Endothelial cell of umbilical vein (primary cell): ENCODE data around the gene SLC25A41. TPM values are rescaled to one million over a fixed set of nuclear protein-coding genes. Genes with fewer than 3 reads are reported as not detected.

ENCODE experiments used
- BruUV-seq: library from RNA; stranded (reverse); fragments of 400-500 nt; replicated peaks from 2 replicates; lab custom pipeline; 2021; lab: Mats Ljungman, UMichigan
- CTCF ChIA-PET: fragments of 300-600, 350-600 bp; sonication (Branson Sonifier 250); formaldehyde crosslinking; loops from one replicate; lab custom pipeline; 2021; ENCODE audit warnings: antibody characterized with exemption, inconsistent platforms; lab: Charles Lee
- POLR2A ChIA-PET: fragments of 300-600, 350-600 bp; sonication (Branson Sonifier 250); formaldehyde crosslinking; loops from one replicate; lab custom pipeline; 2021; ENCODE audit warnings: antibody characterized with exemption, inconsistent platforms; lab: Charles Lee
- DNase-seq: peaks from one replicate; pipeline ENCODE4 v3.0.0-alpha.2; 2011; ENCODE audit warnings: low read depth, low spot score
- FAIRE-seq: peaks from 2 replicates; lab custom pipeline; 2011; peaks lifted over from hg19 to GRCh38; lab: Jason Lieb, UNC
- H2AFZ ChIP-seq: 2 replicates; pipeline ENCODE4 v1.6.0; 2012; ENCODE audit warnings: low read depth, low read length, control low read depth, inconsistent platforms
- H3K27ac ChIP-seq: 2 replicates; pipeline ENCODE4 v1.5.1; 2011; ENCODE audit warnings: low read depth, mild to moderate bottlenecking, control low read depth, low read length, moderate library complexity; ENCODE audit not compliant: insufficient read depth
- H3K27me3 ChIP-seq, 2 experiments: 2 replicates each; pipeline versions ENCODE4 v1.6.0 to v1.6.1; 2011; ENCODE audit warnings: low read length in 2 of 2, mixed read lengths in 1 of 2; ENCODE audit not compliant: control insufficient read depth in 2 of 2, insufficient read depth in 2 of 2
- H3K36me3 ChIP-seq, 2 experiments: 2 replicates in 1 of 2; 3 replicates in 1 of 2; pipeline ENCODE4 v1.5.1; 2011; ENCODE audit warnings: low read length in 2 of 2, mild to moderate bottlenecking in 1 of 2, moderate library complexity in 1 of 2; ENCODE audit not compliant: control insufficient read depth in 2 of 2, insufficient read depth in 2 of 2; ENCODE audit errors: extremely low read depth in 1 of 2
- H3K4me1 ChIP-seq: 3 replicates; pipeline ENCODE4 v1.5.1; 2011; ENCODE audit warnings: mild to moderate bottlenecking, low read length; ENCODE audit not compliant: control insufficient read depth, insufficient read depth; ENCODE audit errors: extremely low read depth
- H3K4me2 ChIP-seq: 2 replicates; pipeline ENCODE4 v1.6.1; 2011; ENCODE audit warnings: low read length, control low read depth, mixed read lengths; ENCODE audit not compliant: insufficient read depth
- H3K4me3 ChIP-seq, 3 experiments: fragments of 200-600 bp in 1 of 3; sonication (generic), shearing (Covaris generic) in 1 of 3; replicated peaks in 1 of 3; 2 replicates each; pipeline ENCODE4 v1.5.1; 2011 to 2016; ENCODE audit warnings: control low read depth in 3 of 3, low read length in 3 of 3, mild to moderate bottlenecking in 2 of 3, inconsistent platforms in 1 of 3, low read depth in 1 of 3, moderate library complexity in 1 of 3; ENCODE audit not compliant: insufficient read depth in 1 of 3
- H3K79me2 ChIP-seq: 2 replicates; pipeline ENCODE4 v1.6.0; 2012; ENCODE audit warnings: low read length, inconsistent platforms; ENCODE audit not compliant: control insufficient read depth, insufficient read depth
- H3K9ac ChIP-seq: replicated peaks from 2 replicates; pipeline ENCODE3; 2011; ENCODE audit warnings: low read length, control low read depth; ENCODE audit not compliant: insufficient read depth; ENCODE audit errors: extremely low read depth
- H3K9me1 ChIP-seq: replicated peaks from 3 replicates; pipeline ENCODE4 v1.6.0; 2011; ENCODE audit warnings: mild to moderate bottlenecking, low read length; ENCODE audit not compliant: control insufficient read depth, insufficient read depth; ENCODE audit errors: extremely low read depth
- H3K9me3 ChIP-seq: replicated peaks from 2 replicates; pipeline ENCODE4 v1.5.1; 2012; ENCODE audit warnings: low read length, inconsistent platforms; ENCODE audit not compliant: control insufficient read depth, insufficient read depth
- H4K20me1 ChIP-seq: replicated peaks from 2 replicates; pipeline ENCODE3; 2011; ENCODE audit warnings: mild to moderate bottlenecking, low read length; ENCODE audit not compliant: control insufficient read depth, insufficient read depth; ENCODE audit errors: extremely low read depth
- EZH2 ChIP-seq: IDR thresholded peaks from 2 replicates; pipeline ENCODE4 v1.6.1; 2012; ENCODE audit warnings: borderline replicate concordance, low read depth, mild to moderate bottlenecking, moderate library complexity, low read length, inconsistent platforms; ENCODE audit not compliant: severe bottlenecking
- FOS ChIP-seq: IDR thresholded peaks from 2 replicates; pipeline ENCODE4 v1.6.1; 2011; ENCODE audit warnings: mild to moderate bottlenecking, low read length, moderate library complexity, borderline replicate concordance; ENCODE audit not compliant: insufficient read depth
- GATA2 ChIP-seq: IDR thresholded peaks from 2 replicates; pipeline ENCODE4 v1.7.0; 2011; ENCODE audit warnings: low read depth, mild to moderate bottlenecking, moderate library complexity, mixed read lengths, low read length; ENCODE audit not compliant: insufficient read length, insufficient read depth
- JUN ChIP-seq: IDR thresholded peaks from 2 replicates; pipeline ENCODE4 v1.6.1; 2011; ENCODE audit warnings: borderline replicate concordance, low read depth; ENCODE audit not compliant: insufficient read length, insufficient read depth
- MYC ChIP-seq: IDR thresholded peaks from one replicate; pipeline ENCODE4 v1.6.1; 2011; ENCODE audit warnings: mild to moderate bottlenecking, low read depth, low read length
- POLR2A ChIP-seq: IDR thresholded peaks from 2 replicates; pipeline ENCODE4 v1.6.1; 2012; ENCODE audit warnings: low read depth, mild to moderate bottlenecking, control low read depth, low read length
- POLR2AphosphoS5 ChIP-seq: IDR thresholded peaks from 2 replicates; pipeline ENCODE4 v1.6.1; 2012; ENCODE audit warnings: low read depth, mild to moderate bottlenecking, control low read depth, low read length, moderate library complexity; ENCODE audit not compliant: insufficient read depth
- dilution Hi-C: fragments of 300-500 bp; cut with MboI; formaldehyde crosslinking; loops from one replicate; pipeline ENCODE4 v1.15.0; 2019; ENCODE audit warnings: low sequenced_read_pairs; ENCODE audit not compliant: extremely low pct_ligation_motif_present
- intact Hi-C: fragments of 100-400 bp; cut with micrococcal nuclease; formaldehyde crosslinking; loops from one replicate; pipeline ENCODE4 v1.10.0; 2022
- polyA plus RNA-seq, 4 experiments: library from polyadenylated mRNA; depleted of rRNA in 3 of 4; stranded (reverse) in 3 of 4; unstranded in 1 of 4; fragments of >200 nt; gene quantifications; 2 replicates each; pipeline versions ENCODE4 v1.2.1 to v1.2.3, GENCODE V29; 2011 to 2012; ENCODE audit warnings: missing spikeins in 1 of 4
- total RNA-seq: library from RNA; stranded (reverse); gene quantifications from 2 replicates; pipeline ENCODE4 v1.2.3, GENCODE V29; 2021
- TF ChIP-seq, protein P1 (sequence below), 2 donors: IDR thresholded peaks; 1 replicate in 1 of 2; 2 replicates in 1 of 2; pipeline ENCODE4 v1.5.1; 2011; ENCODE audit warnings: low read length in 2 of 2, mild to moderate bottlenecking in 2 of 2, moderate library complexity in 2 of 2, control low read depth in 1 of 2, inconsistent platforms in 1 of 2, low read depth in 1 of 2; ENCODE audit not compliant: insufficient read depth in 1 of 2; ENCODE audit errors: extremely low read depth in 1 of 2
- TF ChIP-seq, protein P2 (sequence below): IDR thresholded peaks from 2 replicates; pipeline ENCODE4 v1.6.1; 2011; ENCODE audit not compliant: insufficient read depth, insufficient read length

The SLC25A41 gene
- total and polyA plus RNA-seq, 2 donors (not counting 3 experiments of a cell fraction or from before 2014, with no cell fraction given): 0.21 TPM; not detected in 1

DNA sequence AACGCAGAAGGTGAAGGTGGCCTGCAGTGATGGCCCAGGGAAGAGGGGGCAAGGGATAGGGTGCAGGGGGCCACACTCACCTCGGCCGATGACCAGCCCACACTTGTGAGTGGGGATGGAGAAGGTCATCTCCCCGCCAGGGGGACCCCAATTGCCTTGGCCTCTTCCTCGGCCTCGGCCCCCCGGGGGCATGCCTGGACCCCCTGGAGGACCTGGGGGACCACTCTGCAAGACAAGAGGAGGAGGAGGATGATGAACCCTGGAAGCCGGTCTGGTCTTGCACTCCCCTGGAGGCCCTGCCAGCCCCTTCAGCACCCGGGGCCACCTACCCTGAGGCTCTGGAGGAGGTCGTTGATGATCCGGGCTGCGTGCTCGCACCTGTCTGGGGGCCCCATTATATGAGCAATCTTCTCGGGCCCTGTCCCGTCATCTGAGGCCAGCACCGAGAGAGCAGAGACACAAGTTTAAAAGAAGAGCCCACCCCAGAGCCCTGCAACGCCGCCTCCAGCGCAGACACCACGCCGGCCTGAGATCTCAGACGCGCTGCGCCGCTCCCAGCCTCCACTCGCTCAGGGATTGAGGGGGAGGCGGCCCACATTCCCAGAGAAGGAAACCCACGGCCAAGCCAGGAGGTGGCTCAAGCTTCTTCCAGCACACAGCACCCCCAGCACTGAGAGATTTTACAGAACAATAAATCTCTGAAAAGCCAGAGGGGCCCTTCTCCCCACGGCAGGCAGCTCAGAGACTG is 16.7 kb downstream of the SLC25A41 start:
- Histone ChIP-seq H3K9me3 (no peaks in the 10 kb centered on the region), H3K9ac (no peak overlapping the region), H3K4me1 (no peaks in the 10 kb centered on the region), H3K27ac (no peak overlapping the region), H3K27me3 (no peaks in the 10 kb centered on the region), H3K4me2 (no peak overlapping the region), H3K4me3 (no peak overlapping the region), H2AFZ (no peak overlapping the region), H3K9me1 (no peaks in the 10 kb centered on the region), H4K20me1 (no peaks in the 10 kb centered on the region), H3K79me2 (peaks cover 33% of the 10 kb centered on the region), H3K36me3 (peaks cover 32 to 68% of the 10 kb centered on the region in 2 experiments)
- intact Hi-C loops (no loop called here), dilution Hi-C loops (no loop called here)
- no peak for FAIRE-seq
- ChIA-PET CTCF (interaction anchor here (0.8 to 2.0 kb wide), 3 partner anchors 14 to 291 kb away, joined by 4 to 8 read pairs (median 6); no protein-coding TSS in a partner anchor), POLR2A (no interaction called here)
- DNase-seq: no peak
- TF ChIP-seq POLR2AphosphoS5 (no peak), GATA2 (no peak), POLR2A (no peak), FOS (no peak), MYC (no peak), JUN (no peak), EZH2 (no peak)
- TF ChIP-seq, protein P1, sequence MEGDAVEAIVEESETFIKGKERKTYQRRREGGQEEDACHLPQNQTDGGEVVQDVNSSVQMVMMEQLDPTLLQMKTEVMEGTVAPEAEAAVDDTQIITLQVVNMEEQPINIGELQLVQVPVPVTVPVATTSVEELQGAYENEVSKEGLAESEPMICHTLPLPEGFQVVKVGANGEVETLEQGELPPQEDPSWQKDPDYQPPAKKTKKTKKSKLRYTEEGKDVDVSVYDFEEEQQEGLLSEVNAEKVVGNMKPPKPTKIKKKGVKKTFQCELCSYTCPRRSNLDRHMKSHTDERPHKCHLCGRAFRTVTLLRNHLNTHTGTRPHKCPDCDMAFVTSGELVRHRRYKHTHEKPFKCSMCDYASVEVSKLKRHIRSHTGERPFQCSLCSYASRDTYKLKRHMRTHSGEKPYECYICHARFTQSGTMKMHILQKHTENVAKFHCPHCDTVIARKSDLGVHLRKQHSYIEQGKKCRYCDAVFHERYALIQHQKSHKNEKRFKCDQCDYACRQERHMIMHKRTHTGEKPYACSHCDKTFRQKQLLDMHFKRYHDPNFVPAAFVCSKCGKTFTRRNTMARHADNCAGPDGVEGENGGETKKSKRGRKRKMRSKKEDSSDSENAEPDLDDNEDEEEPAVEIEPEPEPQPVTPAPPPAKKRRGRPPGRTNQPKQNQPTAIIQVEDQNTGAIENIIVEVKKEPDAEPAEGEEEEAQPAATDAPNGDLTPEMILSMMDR (IDR thresholded peaks at IDR 0.05; ENCODE audit: extremely low read depth in 1 of 2, insufficient read depth in 1 of 2, low read depth in 1 of 2, low read length in 2 of 2): no peak
- TF ChIP-seq, protein P2, sequence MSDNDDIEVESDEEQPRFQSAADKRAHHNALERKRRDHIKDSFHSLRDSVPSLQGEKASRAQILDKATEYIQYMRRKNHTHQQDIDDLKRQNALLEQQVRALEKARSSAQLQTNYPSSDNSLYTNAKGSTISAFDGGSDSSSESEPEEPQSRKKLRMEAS: no peak
- no TSS peak for BruUV-seq
